Left ventricle myocardium inferior (tissue), 1 donor: ENCODE data around the gene PPP2R2B. TPM values are rescaled to one million over a fixed set of nuclear protein-coding genes. Genes with fewer than 3 reads are reported as not detected.

Source experiments
- DNase-seq: peaks from one replicate; pipeline ENCODE4 v3.0.0-alpha.2; 2020
- H3K27ac ChIP-seq: fragments of 200-600 bp; replicated peaks from 2 replicates; pipeline ENCODE4 v1.8.0; 2021
- H3K27me3 ChIP-seq: fragments of 200-600 bp; 2 replicates; pipeline ENCODE4 v1.8.0; 2021; ENCODE audit warnings: low read depth
- H3K36me3 ChIP-seq: fragments of 200-600 bp; 2 replicates; pipeline ENCODE4 v1.8.0; 2021
- H3K4me1 ChIP-seq: fragments of 200-600 bp; 2 replicates; pipeline ENCODE4 v1.8.0; 2021
- H3K4me3 ChIP-seq: fragments of 200-600 bp; 2 replicates; pipeline ENCODE4 v1.8.0; 2021; ENCODE audit warnings: mild to moderate bottlenecking, moderate library complexity
- H3K9me3 ChIP-seq: fragments of 200-600 bp; replicated peaks from 2 replicates; pipeline ENCODE4 v1.8.0; 2021
- CTCF ChIP-seq: fragments of 200-600 bp; IDR thresholded peaks from 2 replicates; pipeline ENCODE4 v1.8.0; 2021; ENCODE audit warnings: antibody characterized with exemption, mild to moderate bottlenecking, borderline replicate concordance
- intact Hi-C: fragments of 100-400 bp; cut with micrococcal nuclease; formaldehyde crosslinking; loops from one replicate; pipeline ENCODE4 v1.11.0; 2022
- total RNA-seq: library from RNA; stranded (reverse); fragmentation: NEBNext Ultra II Directional; extraction: Animal tissue kit (Norgen Biotek cat#: 25700); gene quantifications from one replicate; pipeline ENCODE4 v1.2.1, GENCODE V29; 2021
- donor health status: DM: no; HTN: yes; CAD: no; lungs with severe emphysema.

PPP2R2B gene
- total RNA-seq, 1 donor from 2014 or later, result 0.11 TPM

- no peak overlapping the region for H3K27ac ChIP-seq
- no peaks in the 10 kb centered on the region for H3K36me3 ChIP-seq
- no peak overlapping the region for H3K4me3 ChIP-seq
- no peaks in the 10 kb centered on the region for H3K4me1 ChIP-seq
- intact Hi-C loops, result no loop called here
- no peak for DNase-seq
- H3K27me3 ChIP-seq, result no peaks in the 10 kb centered on the region
- peaks cover 7% of the 10 kb centered on the region for H3K9me3 ChIP-seq
- TF ChIP-seq CTCF, result no peak
These were observed 173.4 kb downstream of the PPP2R2B start for GRCh38 chr5:146704949-146705665.

GRCh38 chr5:146703899-146704298, 174.7 kb downstream of the PPP2R2B start:
- intact Hi-C loops, result no loop called here

GRCh38 chr5:146703499-146703898, 175.1 kb downstream of the PPP2R2B start:
- TF ChIP-seq CTCF, result no peak
- intact Hi-C loops, result no loop called here

More at GRCh38 chr5:146703899-146704298, 174.7 kb downstream of the PPP2R2B start:
- Histone ChIP-seq H3K27ac (no peak overlapping the region), H3K27me3 (no peaks in the 10 kb centered on the region), H3K36me3 (no peaks in the 10 kb centered on the region), H3K4me3 (no peak overlapping the region), H3K9me3 (no peaks in the 10 kb centered on the region), H3K4me1 (no peaks in the 10 kb centered on the region)
- TF ChIP-seq CTCF, result no peak
- no peak for DNase-seq

GRCh38 chr5:146699664-146700418, 178.7 kb downstream of the PPP2R2B start:
- no peaks in the 10 kb centered on the region for H3K27me3 ChIP-seq
- H3K36me3 ChIP-seq, result no peaks in the 10 kb centered on the region
- intact Hi-C loops, result no loop called here
- H3K9me3 ChIP-seq, result no peaks in the 10 kb centered on the region
- no peak overlapping the region for H3K4me3 ChIP-seq
- no peak for TF ChIP-seq CTCF
- no peak for DNase-seq
- no peak overlapping the region for H3K27ac ChIP-seq
- no peaks in the 10 kb centered on the region for H3K4me1 ChIP-seq

More at GRCh38 chr5:146703499-146703898, 175.1 kb downstream of the PPP2R2B start:
- no peaks in the 10 kb centered on the region for H3K27me3 ChIP-seq
- no peak overlapping the region for H3K4me3 ChIP-seq
- H3K36me3 ChIP-seq, result no peaks in the 10 kb centered on the region
- no peak for DNase-seq
- no peak overlapping the region for H3K27ac ChIP-seq
- no peaks in the 10 kb centered on the region for H3K9me3 ChIP-seq
- H3K4me1 ChIP-seq, result no peaks in the 10 kb centered on the region

- DNase-seq, result no peak
- H3K4me1 ChIP-seq, result no peaks in the 10 kb centered on the region
- intact Hi-C loops, result no loop called here
- no peaks in the 10 kb centered on the region for H3K27me3 ChIP-seq
- H3K27ac ChIP-seq, result no peak overlapping the region
- H3K9me3 ChIP-seq, result no peaks in the 10 kb centered on the region
- no peaks in the 10 kb centered on the region for H3K36me3 ChIP-seq
- no peak for TF ChIP-seq CTCF
- no peak overlapping the region for H3K4me3 ChIP-seq
These were observed 179.4 kb downstream of the PPP2R2B start for GRCh38 chr5:146699138-146699537.
